Right forelimb (tissue), 1 donor: ENCODE measurements around the gene PHRF1.

Experiments
- DNase-seq: peaks from one replicate; pipeline ENCODE4 v3.0.0-alpha.2; 2018

Gene PHRF1

GRCh38 chr11:575313-575995 lies 816 bp upstream of the PHRF1 start:
- DNase-seq, result no peak

- no peak for DNase-seq
Observed at GRCh38 chr11:576811-577610, 741 bp downstream of the PHRF1 start.

DNA sequence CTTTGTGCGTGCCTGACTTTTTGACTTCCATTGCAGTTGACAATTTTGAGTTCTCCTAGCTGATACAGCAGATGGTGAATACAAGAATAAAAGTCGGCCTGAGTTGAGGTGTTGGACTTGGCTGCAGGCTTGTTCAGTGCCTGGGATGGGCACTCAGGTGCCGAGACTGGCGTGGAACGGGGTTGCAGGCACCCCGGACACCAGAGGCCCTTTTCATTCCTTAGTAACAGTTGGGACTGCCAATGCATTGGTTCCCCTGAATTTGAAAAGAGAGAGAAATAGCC lies 1.3 kb downstream of the PHRF1 start:
- no peak for DNase-seq

DNA sequence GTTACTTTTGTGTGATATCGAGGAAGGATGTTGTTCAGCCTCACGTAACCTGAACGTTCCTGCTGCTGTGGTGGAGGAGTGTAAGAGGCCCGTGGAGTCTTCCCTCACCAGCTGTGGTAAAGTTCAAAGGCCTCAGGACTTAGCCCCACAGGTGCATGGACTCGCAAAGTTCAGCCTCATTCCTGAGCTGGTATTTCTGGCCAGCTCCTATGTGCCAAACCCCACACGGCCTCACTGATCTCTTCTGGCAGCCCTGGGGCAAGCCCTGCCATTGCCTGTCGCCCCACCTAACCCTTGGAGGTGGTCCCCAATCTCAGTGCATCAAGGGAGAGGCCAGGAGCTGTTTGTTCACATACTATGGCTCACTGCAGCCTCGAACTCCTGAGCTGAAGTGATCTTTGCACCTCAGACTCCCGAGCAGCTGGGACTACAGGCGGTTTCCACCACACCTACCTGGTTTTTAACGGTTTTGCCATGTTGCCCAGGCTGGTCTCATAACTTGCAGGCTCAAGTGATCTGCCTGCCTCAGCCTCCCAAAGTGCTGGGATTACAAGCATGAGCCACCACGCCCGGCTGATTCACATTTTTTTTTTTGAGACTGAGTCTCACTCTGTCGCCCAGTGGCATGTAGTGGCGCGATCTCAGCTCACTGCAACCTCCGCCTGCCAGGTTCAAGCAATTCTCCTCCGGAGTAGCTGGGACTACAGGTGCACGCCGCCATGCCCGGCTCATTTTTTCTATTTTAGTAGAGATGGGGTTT lies 2.2 kb downstream of the PHRF1 start:
- DNase-seq, result no peak

DNA sequence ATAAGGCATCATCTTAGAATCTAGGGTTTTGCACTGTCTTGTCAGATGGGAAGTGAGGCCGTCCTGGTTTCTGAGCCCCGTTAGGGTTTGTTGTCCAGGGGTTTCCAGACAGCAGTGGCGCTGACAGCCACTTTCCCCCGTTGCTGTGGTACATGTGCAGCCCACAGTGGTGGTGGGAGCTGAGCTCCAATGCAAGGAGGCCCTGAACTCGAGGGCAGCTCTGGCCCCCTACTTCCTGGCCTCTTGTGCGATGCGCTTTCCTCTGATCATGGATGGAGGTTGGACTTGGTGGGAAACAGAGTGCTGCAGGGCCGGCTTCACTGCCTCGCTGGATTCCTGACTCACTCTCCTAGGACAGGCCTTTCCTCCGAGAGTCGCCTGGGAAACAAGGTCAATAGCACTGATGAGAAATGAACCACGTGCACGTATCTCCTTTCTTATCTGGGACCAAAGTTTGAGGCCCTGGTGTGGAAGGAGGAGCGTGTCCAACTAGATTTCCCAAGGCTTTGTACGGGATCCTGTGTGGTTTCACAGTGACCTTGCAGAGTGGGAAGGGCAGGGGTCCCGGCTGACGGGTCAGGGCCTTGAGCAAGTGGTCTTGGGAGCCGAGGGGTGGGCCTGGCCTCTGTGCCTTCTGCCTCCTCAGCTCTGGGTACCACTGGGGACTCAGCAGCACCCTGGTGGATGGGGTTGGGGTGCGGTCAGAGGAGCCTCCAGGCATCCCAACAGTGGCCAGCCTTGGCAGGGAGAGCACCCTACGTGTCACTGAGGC lies 3.7 kb downstream of the PHRF1 start:
- DNase-seq, result no peak

DNA sequence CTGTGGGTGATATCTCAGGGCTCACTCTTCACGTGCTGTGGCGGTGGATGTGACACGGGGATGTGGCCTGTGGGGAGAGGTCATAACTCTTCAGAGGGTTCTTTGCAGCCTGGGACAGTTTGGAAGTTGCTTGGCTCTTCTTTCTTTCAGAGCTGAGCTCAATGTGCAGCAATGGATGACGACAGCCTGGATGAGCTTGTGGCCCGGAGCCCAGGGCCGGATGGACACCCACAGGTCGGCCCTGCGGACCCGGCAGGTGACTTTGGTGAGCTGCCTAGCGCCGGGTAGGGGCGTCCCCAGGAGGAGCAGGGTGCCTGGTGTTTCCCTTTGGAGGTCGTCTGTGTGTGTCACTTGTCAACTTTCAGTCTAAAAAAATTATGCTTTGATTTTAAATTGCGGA lies 5.1 kb downstream of the PHRF1 start:
- no peak for DNase-seq

- no peak for DNase-seq
Observed at GRCh38 chr11:581752-582151, 5.5 kb downstream of the PHRF1 start.

- no peak for DNase-seq
Observed at GRCh38 chr11:584287-584686, 8.0 kb downstream of the PHRF1 start.

DNA sequence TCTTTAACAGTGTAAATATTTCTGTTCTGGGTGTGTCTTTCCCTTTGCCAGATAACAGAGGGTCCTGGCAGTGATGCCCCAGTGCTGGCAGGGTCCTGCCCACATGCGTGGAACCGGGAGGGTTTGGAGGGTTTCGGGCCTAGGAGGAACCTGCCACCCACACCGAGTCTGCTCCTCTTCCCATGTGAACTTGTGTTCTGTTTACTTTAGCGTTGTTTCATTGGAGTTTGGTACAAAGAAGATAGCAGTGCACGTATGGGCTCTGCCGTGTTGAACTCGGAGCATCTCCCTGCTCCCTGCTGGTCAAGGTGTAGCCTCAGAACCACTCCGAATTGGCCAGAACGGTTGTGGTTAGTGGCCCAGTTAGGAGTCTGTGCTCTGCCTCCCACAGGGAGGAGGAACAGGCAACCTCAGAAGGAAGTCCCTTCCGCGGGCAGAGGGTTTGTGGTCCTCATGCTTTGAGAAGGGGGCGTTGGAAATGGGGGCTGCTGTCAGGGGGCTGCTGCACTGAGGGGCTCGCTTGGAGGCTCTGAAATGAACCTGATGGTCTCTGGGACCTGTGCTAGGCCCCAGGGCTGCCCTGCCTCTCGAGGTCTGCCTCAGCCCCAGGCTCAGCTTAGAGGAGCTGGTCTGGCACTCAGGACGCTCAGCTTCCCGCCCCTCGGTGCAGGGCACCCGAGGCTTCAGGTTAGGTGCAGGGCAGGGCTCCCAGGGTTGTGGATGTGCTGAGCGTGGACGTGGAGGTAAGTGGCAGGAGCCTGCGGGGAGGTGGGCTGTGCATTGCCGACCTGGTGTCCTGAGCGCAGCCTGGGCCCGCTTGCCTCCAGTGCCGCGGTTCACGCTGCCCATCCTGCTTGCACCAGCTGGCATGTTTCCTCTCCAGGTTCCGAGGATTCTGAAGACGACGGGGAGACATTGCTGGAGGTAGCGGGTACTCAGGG lies 10.4 kb downstream of the PHRF1 start:
- no peak for DNase-seq

GRCh38 chr11:587546-587945 lies 11.3 kb downstream of the PHRF1 start:
- no peak for DNase-seq

DNA sequence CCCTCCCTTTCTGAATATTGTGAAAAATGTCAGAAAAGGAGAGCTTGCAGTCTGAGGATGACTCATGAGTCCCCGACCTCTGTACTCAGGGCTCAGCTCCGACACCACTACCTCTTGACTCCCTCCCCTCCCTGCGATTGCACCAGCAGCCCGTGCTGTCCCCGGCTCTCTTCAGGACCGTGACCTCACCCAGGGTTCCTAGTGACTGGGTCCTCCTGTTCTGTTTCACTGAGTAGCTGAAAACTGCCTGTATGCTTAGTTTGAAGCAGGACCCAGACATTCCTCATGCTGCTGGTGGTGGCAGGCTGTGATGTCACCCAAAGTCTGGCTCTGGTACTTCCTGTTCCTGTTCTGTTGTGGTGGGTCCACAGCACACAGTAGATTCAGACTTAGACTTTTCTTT lies 11.7 kb downstream of the PHRF1 start:
- DNase-seq, result no peak

DNA sequence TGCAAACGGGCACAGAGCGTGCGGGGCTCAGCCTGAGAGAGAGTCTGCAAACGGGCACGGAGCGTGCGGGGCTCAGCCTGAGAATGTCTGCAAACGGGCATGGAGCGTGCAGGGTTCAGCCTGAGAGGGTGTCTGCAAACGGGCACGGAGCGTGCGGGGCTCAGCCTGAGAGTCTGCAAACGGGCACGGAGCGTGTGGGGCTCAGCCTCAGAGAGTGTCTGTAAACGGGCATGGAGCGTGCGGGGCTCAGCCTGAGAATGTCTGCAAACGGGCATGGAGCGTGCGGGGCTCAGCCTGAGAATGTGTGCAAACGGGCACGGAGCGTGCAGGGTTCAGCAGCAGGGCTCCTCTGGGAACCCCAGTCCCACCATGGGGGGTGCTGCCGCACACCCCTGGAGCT lies 13.5 kb downstream of the PHRF1 start:
- DNase-seq, result no peak

GRCh38 chr11:590997-591396 lies 14.7 kb downstream of the PHRF1 start:
- no peak for DNase-seq

DNA sequence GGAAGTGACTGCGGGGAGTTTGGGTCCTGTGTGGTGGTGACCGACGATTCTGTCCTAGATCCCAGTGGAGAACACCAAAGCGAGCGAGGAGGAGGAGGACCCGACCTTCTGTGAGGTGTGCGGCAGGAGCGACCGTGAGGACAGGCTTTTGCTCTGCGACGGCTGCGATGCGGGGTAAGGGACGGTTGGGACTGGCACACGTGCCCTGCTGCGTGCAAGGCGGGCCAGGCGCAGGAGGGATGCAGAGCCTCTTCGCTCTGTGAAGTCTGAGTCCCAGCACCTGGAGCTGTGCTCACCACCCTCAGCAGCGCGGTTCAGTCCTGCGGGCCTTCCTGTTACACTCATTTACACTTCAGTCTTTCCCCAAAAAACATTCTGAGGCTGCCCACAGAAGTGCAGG lies 16.2 kb downstream of the PHRF1 start:
- DNase-seq, result no peak

GRCh38 chr11:592918-593317 lies 16.6 kb downstream of the PHRF1 start:
- no peak for DNase-seq

DNA sequence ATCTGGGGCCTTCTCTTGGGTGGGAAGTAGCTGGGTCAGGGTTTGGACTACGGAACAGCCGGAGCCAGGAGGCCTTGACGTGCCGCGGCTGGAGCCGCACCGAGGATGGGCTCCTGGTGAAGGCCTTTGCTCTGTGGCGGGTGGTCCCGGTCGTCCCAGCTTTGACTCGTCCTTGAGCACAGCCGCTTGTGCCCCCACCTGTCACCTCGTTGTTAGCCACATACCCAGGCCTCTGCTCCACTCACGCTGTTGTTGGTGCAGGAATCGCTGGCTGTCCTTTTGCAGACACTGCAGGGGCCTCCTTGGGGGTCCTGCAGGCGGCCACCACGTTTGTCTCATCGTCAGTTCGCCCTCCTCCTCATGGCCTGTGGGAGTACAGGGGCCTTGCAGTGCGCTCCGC lies 17.1 kb downstream of the PHRF1 start:
- DNase-seq, result no peak

GRCh38 chr11:595400-595799 lies 19.1 kb downstream of the PHRF1 start:
- DNase-seq, result no peak

DNA sequence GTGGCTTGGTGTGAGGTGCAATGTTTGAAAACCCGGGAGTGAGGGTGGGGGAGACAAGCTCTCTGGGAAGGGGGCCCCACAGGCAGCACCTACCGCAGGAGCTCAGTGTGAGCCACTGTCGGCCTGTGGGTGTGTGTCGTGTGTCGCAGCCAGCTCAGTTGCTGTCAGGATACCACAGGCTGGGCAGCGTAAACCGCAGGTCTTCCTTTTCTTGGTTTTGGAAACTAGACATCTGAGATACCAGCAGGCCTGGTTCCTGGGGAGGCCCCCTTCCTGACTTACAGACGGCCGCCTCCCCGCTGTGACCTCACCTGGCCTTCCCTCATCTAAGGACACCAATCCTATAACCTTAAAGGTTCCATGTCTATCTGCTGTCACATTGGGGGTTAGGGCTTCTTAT lies 20.1 kb downstream of the PHRF1 start:
- DNase-seq, result no peak

- no peak for DNase-seq
Observed at GRCh38 chr11:597166-597725, 21.0 kb downstream of the PHRF1 start.

- no peak for DNase-seq
Observed at GRCh38 chr11:598005-598680, 21.9 kb downstream of the PHRF1 start.

DNA sequence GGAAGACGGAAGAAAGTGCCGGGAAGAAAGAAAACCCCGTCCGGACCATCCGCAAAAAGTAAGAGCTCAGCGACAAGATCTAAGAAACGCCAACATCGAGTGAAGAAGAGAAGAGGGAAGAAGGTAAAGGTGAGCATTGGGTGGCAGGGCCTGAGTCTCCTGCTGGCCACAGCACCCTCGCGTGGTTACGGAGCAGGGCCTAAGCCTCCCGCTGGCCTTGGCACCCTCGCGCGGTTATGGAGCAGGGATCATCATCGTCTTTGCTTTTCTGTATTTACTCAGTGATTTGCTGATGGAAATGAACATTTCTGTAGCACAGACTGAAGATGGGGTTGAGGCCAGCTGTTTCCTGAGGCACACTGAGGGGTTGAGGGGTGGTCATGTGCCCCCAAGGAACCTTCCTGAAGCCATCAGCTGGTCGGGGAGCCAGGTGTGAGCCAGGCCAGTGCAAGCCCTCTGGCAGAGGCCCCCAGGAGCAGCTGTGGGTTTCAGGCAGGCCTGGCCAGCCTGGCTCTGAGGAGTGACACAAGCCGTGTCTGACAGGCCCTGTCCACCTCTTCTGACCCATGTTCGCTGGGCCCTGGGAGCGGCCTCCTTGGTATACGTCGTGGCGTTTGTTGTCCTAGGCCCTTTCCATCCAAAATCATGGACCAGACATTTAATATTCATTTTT lies 25.4 kb downstream of the PHRF1 start:
- DNase-seq, result no peak
